HCT116 (cell line): Measurements from ENCODE around the gene SLCO4C1. TPM values are rescaled to one million over a fixed set of nuclear protein-coding genes. Genes with fewer than 3 reads are reported as not detected.

Experiments
- ATAC-seq: fragments of 200-7000 bp; cut with Tn5 transposase; 2 replicates; pipeline ENCODE4 v1.9.1; 2020; ENCODE audit warnings: mild to moderate bottlenecking, moderate library complexity
- BruUV-seq: library from RNA; stranded (reverse); fragments of 400-500 nt; replicated peaks from 2 replicates; lab custom pipeline; 2021; lab: Mats Ljungman, UMichigan
- CTCF ChIA-PET: fragments of 300-600 bp; sonication (Branson Sonifier 250); formaldehyde crosslinking; loops from one replicate; lab custom pipeline; 2021; ENCODE audit warnings: antibody characterized with exemption; lab: Charles Lee
- POLR2A ChIA-PET: fragments of 300-600, 350-600 bp; sonication (Branson Sonifier 250); formaldehyde crosslinking; loops from one replicate; lab custom pipeline; 2021; ENCODE audit warnings: antibody characterized with exemption; lab: Charles Lee
- RAD21 ChIA-PET, 2 experiments: fragments of 300-600 bp; sonication (Branson Sonifier 250); formaldehyde crosslinking; loops; one replicate each; lab custom pipeline; 2023; ENCODE audit warnings: low total read pairs in 2 of 2; ENCODE audit not compliant: uncharacterized antibody in 2 of 2, unreplicated experiment in 2 of 2, low non-redundant PET in 1 of 2; lab: Charles Lee
- DNase-seq: peaks from one replicate; pipeline ENCODE4 v3.0.0-alpha.2; 2010; ENCODE audit warnings: low read depth, low spot score
- H2AFZ ChIP-seq: fragments of 200-600 bp; shearing (Covaris generic), sonication (generic); 2 replicates; pipeline ENCODE4 v1.6.1; 2017; ENCODE audit warnings: low read depth, mixed run types, mixed read lengths, antibody characterized with exemption, low read length; ENCODE audit not compliant: poor library complexity, severe bottlenecking
- H3K27ac ChIP-seq: 2 replicates; pipeline ENCODE4 v1.5.1; 2012; ENCODE audit warnings: low read depth, low read length
- H3K27me3 ChIP-seq: fragments of 200-600 bp; sonication (generic); 2 replicates; pipeline ENCODE4 v1.6.1; 2016; ENCODE audit warnings: mixed run types, low read length, mixed read lengths; ENCODE audit not compliant: insufficient read depth
- H3K36me3 ChIP-seq, 2 experiments: fragments of 200-500 bp in 1 of 2; fragments of 200-600 bp in 1 of 2; sonication (Bioruptor generic) in 1 of 2; sonication (generic) in 1 of 2; 2 replicates each; pipeline versions ENCODE4 v1.5.1 to v1.6.1; 2014 to 2016; ENCODE audit warnings: low read length in 2 of 2, inconsistent platforms in 1 of 2, mixed read lengths in 1 of 2, mixed run types in 1 of 2; ENCODE audit not compliant: insufficient read depth in 2 of 2, control insufficient read depth in 1 of 2
- H3K4me1 ChIP-seq, 2 experiments: fragments of 200-600 bp in 1 of 2; sonication (generic) in 1 of 2; 2 replicates each; pipeline versions ENCODE4 v1.5.1 to v1.6.1; 2012 to 2017; ENCODE audit warnings: low read length in 2 of 2, inconsistent platforms in 1 of 2, mild to moderate bottlenecking in 1 of 2, mixed read lengths in 1 of 2, mixed run types in 1 of 2, moderate library complexity in 1 of 2; ENCODE audit not compliant: insufficient read depth in 2 of 2, control insufficient read depth in 1 of 2
- H3K4me2 ChIP-seq: fragments of 200-600 bp; sonication (generic); 2 replicates; pipeline ENCODE4 v1.6.1; 2017; ENCODE audit warnings: mixed run types, low read length, mixed read lengths
- H3K4me3 ChIP-seq, 2 experiments: fragments of 200-600 bp in 1 of 2; sonication (generic) in 1 of 2; replicated peaks in 1 of 2; 2 replicates each; pipeline ENCODE4 v1.5.1; 2011 to 2016; ENCODE audit warnings: low read length in 2 of 2, control low read depth in 1 of 2, low read depth in 1 of 2, mild to moderate bottlenecking in 1 of 2, mixed read lengths in 1 of 2, mixed run types in 1 of 2
- H3K79me2 ChIP-seq: fragments of 200-600 bp; sonication (generic); 2 replicates; pipeline ENCODE4 v1.6.1; 2017; ENCODE audit warnings: mild to moderate bottlenecking, mixed run types, low read length, moderate library complexity, mixed read lengths; ENCODE audit not compliant: insufficient read depth
- H3K9ac ChIP-seq: fragments of 200-600 bp; sonication (generic); 2 replicates; pipeline ENCODE4 v1.6.1; 2016; ENCODE audit warnings: low read length, mixed read lengths
- H3K9me2 ChIP-seq: fragments of 200-600 bp; sonication (generic), shearing (Covaris generic); 2 replicates; pipeline ENCODE4 v1.6.1; 2017; ENCODE audit warnings: mixed run types, mild to moderate bottlenecking, moderate library complexity; ENCODE audit not compliant: insufficient read depth
- H3K9me3 ChIP-seq, 2 experiments: fragments of 200-500 bp in 1 of 2; fragments of 200-600 bp in 1 of 2; sonication (Bioruptor generic) in 1 of 2; sonication (generic) in 1 of 2; 2 replicates each; pipeline ENCODE4 v1.6.1; 2014 to 2017; ENCODE audit warnings: low read length in 2 of 2, mixed read lengths in 2 of 2, inconsistent platforms in 1 of 2, low read depth in 1 of 2, mild to moderate bottlenecking in 1 of 2, mixed run types in 1 of 2, moderate library complexity in 1 of 2; ENCODE audit not compliant: control insufficient read depth in 1 of 2, insufficient read depth in 1 of 2
- H4K20me1 ChIP-seq: fragments of 200-600 bp; sonication (generic), shearing (Covaris generic); 2 replicates; pipeline ENCODE4 v1.6.1; 2017; ENCODE audit warnings: mixed run types, mild to moderate bottlenecking, moderate library complexity; ENCODE audit not compliant: insufficient read depth
- ATF3 ChIP-seq: IDR thresholded peaks from 2 replicates; pipeline ENCODE4 v1.6.1; 2012
- CEBPB ChIP-seq: IDR thresholded peaks from 2 replicates; pipeline ENCODE4 v1.6.1; 2012; ENCODE audit warnings: low read depth
- ELF1 ChIP-seq: IDR thresholded peaks from 2 replicates; pipeline ENCODE4 v1.6.1; 2012; ENCODE audit warnings: low read depth, borderline replicate concordance
- EZH2 ChIP-seq: fragments of 200-600 bp; sonication (generic); IDR thresholded peaks from 2 replicates; pipeline ENCODE4 v1.6.1; 2017; ENCODE audit warnings: antibody characterized with exemption, mixed run types
- EZH2phosphoT487 ChIP-seq: fragments of 200-600 bp; IDR thresholded peaks from 2 replicates; pipeline ENCODE4 v1.6.1; 2018; ENCODE audit warnings: antibody characterized with exemption, borderline replicate concordance
- FOSL1 ChIP-seq: IDR thresholded peaks from 2 replicates; pipeline ENCODE4 v1.6.1; 2012; ENCODE audit warnings: low read depth
- JUND ChIP-seq: IDR thresholded peaks from 2 replicates; pipeline ENCODE4 v1.6.1; 2012
- POLR2AphosphoS5 ChIP-seq: IDR thresholded peaks from 2 replicates; pipeline ENCODE4 v1.6.1; 2011; ENCODE audit warnings: mild to moderate bottlenecking, low read depth, low read length, moderate library complexity
- RAD21 ChIP-seq: IDR thresholded peaks from 2 replicates; pipeline ENCODE4 v1.6.1; 2012; ENCODE audit warnings: low read depth, mild to moderate bottlenecking
- ZBTB33 ChIP-seq: IDR thresholded peaks from 2 replicates; pipeline ENCODE4 v1.6.1; 2011; ENCODE audit warnings: mild to moderate bottlenecking, low read length, moderate library complexity; ENCODE audit not compliant: insufficient replicate concordance; ENCODE audit errors: extremely low read depth
- ZNF274 ChIP-seq: fragments of 200-500 bp; sonication (Bioruptor generic); IDR thresholded peaks from 2 replicates; pipeline ENCODE4 v1.6.1; 2014; ENCODE audit warnings: mild to moderate bottlenecking, low read depth, low read length, inconsistent platforms
- intact Hi-C: fragments of 100-400 bp; cut with micrococcal nuclease; formaldehyde crosslinking; loops from 2 replicates; pipeline ENCODE4 v1.10.0; 2022
- total RNA-seq: library from RNA; stranded (reverse); gene quantifications from one replicate; pipeline ENCODE4 v1.2.1, GENCODE V29; 2021; ENCODE audit not compliant: unreplicated experiment
- TF ChIP-seq, protein P1 (sequence below): IDR thresholded peaks from 2 replicates; pipeline ENCODE4 v1.6.1; 2012
- TF ChIP-seq, protein P2 (sequence below): IDR thresholded peaks from 2 replicates; pipeline ENCODE4 v1.6.1; 2012; ENCODE audit warnings: low read depth

SLCO4C1 gene
- total RNA-seq, 1 experiment from 2014 or later: 0.12 TPM

DNA sequence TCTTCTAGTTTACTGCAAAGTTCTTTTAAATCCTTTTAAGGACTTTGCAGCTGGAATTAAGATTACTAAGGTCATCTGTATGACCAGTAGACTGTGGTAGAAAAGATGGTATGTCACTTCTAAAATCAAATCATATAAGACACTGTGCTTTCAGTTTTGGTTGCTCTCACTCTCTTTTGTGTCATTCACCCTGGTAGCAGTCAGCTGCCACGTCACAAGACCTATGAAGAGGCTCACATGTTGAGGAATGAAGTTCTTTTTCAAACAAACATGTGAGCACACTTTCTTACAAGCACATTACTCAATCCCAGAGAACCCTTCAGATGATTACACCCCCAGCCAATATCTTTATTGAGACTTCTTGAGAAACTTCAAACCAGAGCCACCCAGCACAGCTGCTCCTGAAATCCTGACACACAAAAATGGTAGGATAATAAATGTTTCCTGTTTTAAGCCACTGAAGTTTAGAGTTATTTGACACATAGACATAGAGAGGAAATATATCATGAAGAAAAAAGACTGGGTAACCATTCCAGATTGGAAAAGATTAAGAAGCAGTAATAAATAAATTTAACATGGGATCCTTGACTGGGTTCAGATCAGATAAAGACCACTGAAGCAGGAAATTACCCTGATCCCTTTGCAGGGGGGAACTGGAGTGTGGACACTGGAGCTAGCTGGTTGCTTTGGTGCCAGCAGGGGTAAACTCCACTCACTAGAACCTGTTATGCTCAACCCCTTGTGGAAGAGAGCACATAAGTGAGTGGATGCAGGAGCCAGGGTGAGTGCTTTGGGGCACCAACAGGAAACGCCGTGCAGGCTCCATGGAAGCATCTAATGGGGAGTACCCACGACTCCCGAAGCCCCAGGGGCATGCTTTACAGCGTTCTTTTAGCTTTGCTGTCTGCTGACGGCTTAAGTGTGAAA lies 64.1 kb downstream of the SLCO4C1 start:
- H3K36me3 ChIP-seq: no peaks in the 10 kb centered on the region
- H3K4me1 ChIP-seq: no peaks in the 10 kb centered on the region
- H3K9me2 ChIP-seq: no peaks in the 10 kb centered on the region
- ATAC-seq (no peak), DNase-seq (no peak)
- RAD21 ChIA-PET: no interaction called here
- no peak overlapping the region for H3K4me2 ChIP-seq
- no TSS peak for BruUV-seq
- no peaks in the 10 kb centered on the region for H3K27me3 ChIP-seq
- H3K9me3 ChIP-seq: no peaks in the 10 kb centered on the region
- H3K27ac ChIP-seq: no peak overlapping the region
- no peak overlapping the region for H3K9ac ChIP-seq
- no peaks in the 10 kb centered on the region for H3K79me2 ChIP-seq
- CTCF ChIA-PET: no interaction called here
- no peak for TF ChIP-seq JUND
- no peak for TF ChIP-seq ATF3
- TF ChIP-seq CEBPB: no peak
- TF ChIP-seq EZH2phosphoT487: no peak
- TF ChIP-seq ZBTB33: no peak
- TF ChIP-seq ELF1: no peak
- no peak for TF ChIP-seq POLR2AphosphoS5
- TF ChIP-seq FOSL1: no peak
- no peak for TF ChIP-seq ZNF274
- no peak for TF ChIP-seq EZH2
- TF ChIP-seq, protein P1, sequence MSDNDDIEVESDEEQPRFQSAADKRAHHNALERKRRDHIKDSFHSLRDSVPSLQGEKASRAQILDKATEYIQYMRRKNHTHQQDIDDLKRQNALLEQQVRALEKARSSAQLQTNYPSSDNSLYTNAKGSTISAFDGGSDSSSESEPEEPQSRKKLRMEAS: no peak
- TF ChIP-seq, protein P2, sequence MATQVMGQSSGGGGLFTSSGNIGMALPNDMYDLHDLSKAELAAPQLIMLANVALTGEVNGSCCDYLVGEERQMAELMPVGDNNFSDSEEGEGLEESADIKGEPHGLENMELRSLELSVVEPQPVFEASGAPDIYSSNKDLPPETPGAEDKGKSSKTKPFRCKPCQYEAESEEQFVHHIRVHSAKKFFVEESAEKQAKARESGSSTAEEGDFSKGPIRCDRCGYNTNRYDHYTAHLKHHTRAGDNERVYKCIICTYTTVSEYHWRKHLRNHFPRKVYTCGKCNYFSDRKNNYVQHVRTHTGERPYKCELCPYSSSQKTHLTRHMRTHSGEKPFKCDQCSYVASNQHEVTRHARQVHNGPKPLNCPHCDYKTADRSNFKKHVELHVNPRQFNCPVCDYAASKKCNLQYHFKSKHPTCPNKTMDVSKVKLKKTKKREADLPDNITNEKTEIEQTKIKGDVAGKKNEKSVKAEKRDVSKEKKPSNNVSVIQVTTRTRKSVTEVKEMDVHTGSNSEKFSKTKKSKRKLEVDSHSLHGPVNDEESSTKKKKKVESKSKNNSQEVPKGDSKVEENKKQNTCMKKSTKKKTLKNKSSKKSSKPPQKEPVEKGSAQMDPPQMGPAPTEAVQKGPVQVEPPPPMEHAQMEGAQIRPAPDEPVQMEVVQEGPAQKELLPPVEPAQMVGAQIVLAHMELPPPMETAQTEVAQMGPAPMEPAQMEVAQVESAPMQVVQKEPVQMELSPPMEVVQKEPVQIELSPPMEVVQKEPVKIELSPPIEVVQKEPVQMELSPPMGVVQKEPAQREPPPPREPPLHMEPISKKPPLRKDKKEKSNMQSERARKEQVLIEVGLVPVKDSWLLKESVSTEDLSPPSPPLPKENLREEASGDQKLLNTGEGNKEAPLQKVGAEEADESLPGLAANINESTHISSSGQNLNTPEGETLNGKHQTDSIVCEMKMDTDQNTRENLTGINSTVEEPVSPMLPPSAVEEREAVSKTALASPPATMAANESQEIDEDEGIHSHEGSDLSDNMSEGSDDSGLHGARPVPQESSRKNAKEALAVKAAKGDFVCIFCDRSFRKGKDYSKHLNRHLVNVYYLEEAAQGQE: no peak
- no peak for TF ChIP-seq RAD21
- no peaks in the 10 kb centered on the region for H4K20me1 ChIP-seq
- intact Hi-C loops: no loop called here
- H2AFZ ChIP-seq: no peak overlapping the region
- POLR2A ChIA-PET: no interaction called here
- no peak overlapping the region for H3K4me3 ChIP-seq
